Measurements from ENCODE around the gene CCNY. TPM values are rescaled to one million over a fixed set of nuclear protein-coding genes. Genes with fewer than 3 reads are reported as not detected.

Gene CCNY
- total RNA-seq, 2 donors from 2014 or later, result 60.5 to 65.9 TPM

GRCh38 chr10:35359873-35360272 is 23.6 kb downstream of the CCNY start:
- Mint-ChIP-seq H3K27ac (no peak overlapping the region), H3K4me1 (peaks cover 17% of the 10 kb centered on the region), H3K9me3 (peaks cover 2% of the 10 kb centered on the region), H3K36me3 (ENCODE audit: low read depth) (peaks cover 4% of the 10 kb centered on the region), H3K27me3 (ENCODE audit: insufficient read depth) (no peaks in the 10 kb centered on the region), H3K4me3 (no peak overlapping the region)
- WGBS, 2 experiments (ENCODE audit: insufficient coverage in 1 of 2, insufficient read length in 1 of 2), result 92% methylated on average over 4 of the region's 4 CpGs; no CpG with 5 or more reads in 1 of the 2 experiments
- no peak overlapping the region for H3K27ac ChIP-seq (ENCODE audit: low read depth, low read length)
- no peak for DNase-seq
- H3K4me1 ChIP-seq (ENCODE audit: control insufficient read depth, insufficient read depth, low read length), result peaks cover 7% of the 10 kb centered on the region
- no peaks in the 10 kb centered on the region for H3K9me3 ChIP-seq (ENCODE audit: control insufficient read depth, low read length)
- no peak for TF ChIP-seq CTCF (conservative IDR thresholded peaks at IDR 0.05)
- no peaks in the 10 kb centered on the region for H3K36me3 ChIP-seq (ENCODE audit: control insufficient read depth, insufficient read depth, low read length)
- no peak overlapping the region for H3K4me3 ChIP-seq (ENCODE audit: low read length)
- no peak overlapping the region for H3K9ac ChIP-seq (ENCODE audit: extremely low read depth, low read length, poor library complexity, severe bottlenecking)
- no peaks in the 10 kb centered on the region for H3K27me3 ChIP-seq (ENCODE audit: control insufficient read depth, insufficient read depth, low read length, poor library complexity, severe bottlenecking)

DNA sequence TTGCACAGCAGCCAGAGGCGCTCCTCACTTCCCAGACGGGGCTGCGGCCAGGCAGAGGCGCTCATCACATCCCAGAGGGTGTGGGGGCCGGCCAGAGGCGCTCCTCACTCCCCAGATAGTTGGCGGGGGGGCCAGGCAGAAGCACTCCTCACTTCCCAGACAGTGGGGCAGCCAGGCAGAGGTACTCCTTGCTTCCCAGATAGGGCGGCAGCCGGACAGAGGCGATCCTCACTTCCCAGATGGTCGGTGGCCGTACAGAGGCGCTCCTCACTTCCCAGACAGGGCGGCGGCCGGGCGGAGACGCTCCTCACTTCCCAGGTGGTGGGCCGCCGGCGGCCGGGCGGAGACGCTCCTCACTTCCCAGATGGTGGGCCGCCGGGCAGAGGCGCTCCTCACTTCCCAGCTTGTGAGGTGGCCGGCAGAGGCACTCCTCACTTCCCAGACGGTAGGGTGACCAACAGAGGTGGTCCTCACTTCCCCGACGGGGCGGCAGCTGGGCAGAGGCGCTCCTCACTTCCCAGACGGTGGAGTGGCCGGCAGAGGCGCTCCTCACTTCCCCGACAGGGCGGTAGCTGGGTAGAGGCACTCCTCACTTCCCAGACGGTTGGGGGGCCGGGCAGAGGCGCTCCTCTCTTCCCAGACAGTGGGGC is 26.5 kb downstream of the CCNY start:
- Histone ChIP-seq H3K4me1 (ENCODE audit: control insufficient read depth, insufficient read depth, low read length) (peaks cover 6% of the 10 kb centered on the region), H3K36me3 (ENCODE audit: control insufficient read depth, insufficient read depth, low read length) (no peaks in the 10 kb centered on the region), H3K4me3 (ENCODE audit: low read length) (no peak overlapping the region), H3K9me3 (ENCODE audit: control insufficient read depth, low read length) (no peaks in the 10 kb centered on the region), H3K27me3 (ENCODE audit: control insufficient read depth, insufficient read depth, low read length, poor library complexity, severe bottlenecking) (no peaks in the 10 kb centered on the region), H3K9ac (ENCODE audit: extremely low read depth, low read length, poor library complexity, severe bottlenecking) (no peak overlapping the region), H3K27ac (ENCODE audit: low read depth, low read length) (no peak overlapping the region)
- no peak for DNase-seq
- Mint-ChIP-seq H3K36me3 (ENCODE audit: low read depth) (peaks cover 4% of the 10 kb centered on the region), H3K9me3 (peaks cover 2% of the 10 kb centered on the region), H3K4me1 (peaks cover 7% of the 10 kb centered on the region), H3K27me3 (ENCODE audit: insufficient read depth) (no peaks in the 10 kb centered on the region), H3K4me3 (no peak overlapping the region), H3K27ac (no peak overlapping the region)
- WGBS, 2 experiments (ENCODE audit: insufficient coverage in 1 of 2, insufficient read length in 1 of 2), result 94 to 96% methylated on average over 30 to 41 of the region's 41 CpGs
- no peak for TF ChIP-seq CTCF (conservative IDR thresholded peaks at IDR 0.05)

DNA sequence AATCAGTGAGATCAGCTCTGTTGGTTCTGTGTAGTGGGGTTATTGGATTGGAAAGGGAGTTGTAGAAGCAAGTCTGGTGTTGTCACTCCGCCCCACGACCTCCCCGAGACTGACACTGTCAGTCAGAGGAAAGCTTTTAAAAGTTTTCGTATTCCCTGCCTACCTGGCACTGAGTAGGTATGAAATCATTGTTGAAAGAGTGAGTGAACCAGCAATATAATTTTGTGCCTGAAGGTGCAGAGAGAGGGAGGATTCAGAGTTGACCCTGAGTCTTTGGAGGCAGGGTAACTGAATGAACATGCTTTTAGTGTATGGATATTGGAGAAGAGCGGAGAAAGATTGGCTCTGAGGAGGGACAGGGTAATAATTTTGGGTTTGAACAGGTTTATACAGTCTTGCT is 27.3 kb downstream of the CCNY start:
- Histone ChIP-seq H3K4me3 (ENCODE audit: low read length) (no peak overlapping the region), H3K36me3 (ENCODE audit: control insufficient read depth, insufficient read depth, low read length) (no peaks in the 10 kb centered on the region), H3K9ac (ENCODE audit: extremely low read depth, low read length, poor library complexity, severe bottlenecking) (no peak overlapping the region), H3K4me1 (ENCODE audit: control insufficient read depth, insufficient read depth, low read length) (peaks cover 6% of the 10 kb centered on the region), H3K9me3 (ENCODE audit: control insufficient read depth, low read length) (no peaks in the 10 kb centered on the region), H3K27me3 (ENCODE audit: control insufficient read depth, insufficient read depth, low read length, poor library complexity, severe bottlenecking) (no peaks in the 10 kb centered on the region), H3K27ac (ENCODE audit: low read depth, low read length) (no peak overlapping the region)
- no peak for TF ChIP-seq CTCF (conservative IDR thresholded peaks at IDR 0.05)
- DNase-seq, result no peak
- Mint-ChIP-seq H3K9me3 (peaks cover 2% of the 10 kb centered on the region), H3K27me3 (ENCODE audit: insufficient read depth) (no peaks in the 10 kb centered on the region), H3K36me3 (ENCODE audit: low read depth) (peaks cover 4% of the 10 kb centered on the region), H3K27ac (peak overlapping the region; percentile 22), H3K4me3 (no peak overlapping the region), H3K4me1 (peaks cover 10% of the 10 kb centered on the region)
- 93 to 100% methylated on average over 1 to 5 of the region's 5 CpGs for WGBS, 2 experiments (ENCODE audit: insufficient coverage in 1 of 2, insufficient read length in 1 of 2)
